Skin epidermis (tissue), 12 donors: ENCODE results near the gene VPREB3.
A peak's percentile ranks its signal among the peaks of the same experiment; 100 is the strongest.

ENCODE experiments used
- H3K27ac ChIP-seq, 21 experiments: fragments of 200-600 bp; sonication (generic) in 11 of 21; one replicate each; pipeline ENCODE4 v1.5.0; 2020; ENCODE audit warnings: mild to moderate bottlenecking in 3 of 21, inconsistent platforms in 2 of 21, moderate library complexity in 2 of 21
- H3K4me3 ChIP-seq, 7 experiments: fragments of 200-600 bp; sonication (generic) in 2 of 7; one replicate each; pipeline ENCODE4 v1.5.0; 2020; ENCODE audit warnings: inconsistent platforms in 2 of 7, mild to moderate bottlenecking in 2 of 7, moderate library complexity in 1 of 7

VPREB3 gene

GRCh38 chr22:23754220-23754919 is at the start of gene VPREB3:
VPREB3 (minus strand) TSS chr22:23754425; CDS start chr22:23754363, 62 bp downstream.
- Histone ChIP-seq H3K4me3 (no peak within 1 kb of the TSS), H3K27ac (peak within 1 kb of the TSS in 1 of 21 experiments; percentile 34)

- H3K27ac ChIP-seq: peak overlapping the region in 1 of 21 experiments; percentile 65
- no peak overlapping the region for H3K4me3 ChIP-seq
These were observed 49.0 kb upstream of the VPREB3 start for GRCh38 chr22:23803001-23803819.

GRCh38 chr22:23801886-23802377 is 47.7 kb upstream of the VPREB3 start:
- Histone ChIP-seq H3K27ac (peak overlapping the region in 1 of 21 experiments; percentile 49), H3K4me3 (no peak overlapping the region)

GRCh38 chr22:23801238-23801821 is 47.1 kb upstream of the VPREB3 start:
- peak overlapping the region in 1 of 21 experiments; percentile 49 for H3K27ac ChIP-seq

GRCh38 chr22:23800297-23801237 is 46.3 kb upstream of the VPREB3 start:
- Histone ChIP-seq H3K4me3 (no peak overlapping the region), H3K27ac (peak overlapping the region in 1 of 21 experiments; percentile 21)

More at GRCh38 chr22:23801238-23801821, 47.1 kb upstream of the VPREB3 start:
- H3K4me3 ChIP-seq: no peak overlapping the region

GRCh38 chr22:23796461-23796860 is 42.2 kb upstream of the VPREB3 start:
- peak overlapping the region in 1 of 21 experiments; percentile 41 for H3K27ac ChIP-seq
- no peak overlapping the region for H3K4me3 ChIP-seq

- H3K4me3 ChIP-seq: no peak overlapping the region
- no peak overlapping the region for H3K27ac ChIP-seq
These were observed 39.1 kb upstream of the VPREB3 start for GRCh38 chr22:23793326-23793725.

GRCh38 chr22:23791738-23792645 is 37.8 kb upstream of the VPREB3 start:
- peak overlapping the region in 5 of 21 experiments; percentile 30 to 56 (median 39) for H3K27ac ChIP-seq
- no peak overlapping the region for H3K4me3 ChIP-seq

- Histone ChIP-seq H3K27ac (peak overlapping the region in 9 of 21 experiments; percentile 6 to 67 (median 36)), H3K4me3 (no peak overlapping the region)
These were observed 36.9 kb upstream of the VPREB3 start for GRCh38 chr22:23790819-23791737.

GRCh38 chr22:23789638-23790037 is 35.4 kb upstream of the VPREB3 start:
- no peak overlapping the region for H3K4me3 ChIP-seq
- peak overlapping the region in 8 of 21 experiments; percentile 2 to 67 (median 20) for H3K27ac ChIP-seq

GRCh38 chr22:23789121-23789520 is 34.9 kb upstream of the VPREB3 start:
- H3K4me3 ChIP-seq: no peak overlapping the region
- peak overlapping the region in 3 of 21 experiments; percentile 2 to 10 (median 9) for H3K27ac ChIP-seq

- peak overlapping the region in 16 of 21 experiments; percentile 97 to 100 (median 100) for H3K27ac ChIP-seq
- H3K4me3 ChIP-seq: peak overlapping the region; percentile 58 to 90 (median 82)
These were observed 33.7 kb upstream of the VPREB3 start for GRCh38 chr22:23787910-23788309.

GRCh38 chr22:23787600-23787896 is 33.3 kb upstream of the VPREB3 start:
- Histone ChIP-seq H3K4me3 (peak overlapping the region; percentile 58 to 90 (median 82)), H3K27ac (peak overlapping the region in 20 of 21 experiments; percentile 97 to 100 (median 100))

GRCh38 chr22:23786752-23787599 is 32.8 kb upstream of the VPREB3 start, which contains the start of gene SMARCB1:
SMARCB1 (plus strand) TSS chr22:23786966; CDS start chr22:23787170, 204 bp downstream.
- H3K27ac ChIP-seq: peak within 1 kb of the TSS; percentile 97 to 100 (median 100)
- peak within 1 kb of the TSS; percentile 58 to 90 (median 82) for H3K4me3 ChIP-seq

- H3K27ac ChIP-seq: peak overlapping the region in 20 of 21 experiments; percentile 97 to 100 (median 100)
- H3K4me3 ChIP-seq: peak overlapping the region; percentile 58 to 90 (median 82)
These were observed 32.1 kb upstream of the VPREB3 start for GRCh38 chr22:23786261-23786710.
